ENCODE measurements around the gene OMD. TPM values are rescaled to one million over a fixed set of nuclear protein-coding genes. Genes with fewer than 3 reads are reported as not detected.

OMD gene
- total and polyA plus RNA-seq, 8 donors, result 0.47 to 8.5 (median 1.1) TPM

DNA sequence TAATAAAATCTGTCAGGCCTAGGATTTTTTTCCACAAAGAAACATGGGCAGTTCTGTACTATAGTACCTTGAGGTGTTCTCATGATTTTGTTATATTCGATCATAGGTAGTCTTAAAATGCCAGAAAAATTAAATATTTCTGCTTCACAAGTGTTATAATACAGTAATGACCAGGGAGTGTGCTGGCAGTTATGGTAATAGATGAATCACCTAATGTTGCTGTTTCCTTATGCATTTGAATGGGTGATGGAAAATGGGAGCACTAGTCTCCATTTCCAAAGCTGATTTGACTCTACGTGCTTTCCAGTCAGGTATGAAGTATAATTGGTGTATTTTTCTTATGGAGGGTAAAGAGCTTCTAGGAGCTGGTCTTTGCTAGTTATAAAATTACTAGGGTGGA, 43.7 kb downstream of the OMD start:
- no peaks in the 10 kb centered on the region for H3K27me3 ChIP-seq
- H3K27ac ChIP-seq, result no peak overlapping the region
- ATAC-seq, result no peak
- TF ChIP-seq, protein P1, sequence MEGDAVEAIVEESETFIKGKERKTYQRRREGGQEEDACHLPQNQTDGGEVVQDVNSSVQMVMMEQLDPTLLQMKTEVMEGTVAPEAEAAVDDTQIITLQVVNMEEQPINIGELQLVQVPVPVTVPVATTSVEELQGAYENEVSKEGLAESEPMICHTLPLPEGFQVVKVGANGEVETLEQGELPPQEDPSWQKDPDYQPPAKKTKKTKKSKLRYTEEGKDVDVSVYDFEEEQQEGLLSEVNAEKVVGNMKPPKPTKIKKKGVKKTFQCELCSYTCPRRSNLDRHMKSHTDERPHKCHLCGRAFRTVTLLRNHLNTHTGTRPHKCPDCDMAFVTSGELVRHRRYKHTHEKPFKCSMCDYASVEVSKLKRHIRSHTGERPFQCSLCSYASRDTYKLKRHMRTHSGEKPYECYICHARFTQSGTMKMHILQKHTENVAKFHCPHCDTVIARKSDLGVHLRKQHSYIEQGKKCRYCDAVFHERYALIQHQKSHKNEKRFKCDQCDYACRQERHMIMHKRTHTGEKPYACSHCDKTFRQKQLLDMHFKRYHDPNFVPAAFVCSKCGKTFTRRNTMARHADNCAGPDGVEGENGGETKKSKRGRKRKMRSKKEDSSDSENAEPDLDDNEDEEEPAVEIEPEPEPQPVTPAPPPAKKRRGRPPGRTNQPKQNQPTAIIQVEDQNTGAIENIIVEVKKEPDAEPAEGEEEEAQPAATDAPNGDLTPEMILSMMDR (IDR thresholded peaks at IDR 0.05), result no peak
- intact Hi-C loops (cut with DNase I), result no loop called here
- no peaks in the 10 kb centered on the region for H3K36me3 ChIP-seq
- no peaks in the 10 kb centered on the region for H3K4me1 ChIP-seq
- H3K4me3 ChIP-seq, result no peak overlapping the region
- H3K9me3 ChIP-seq, result no peaks in the 10 kb centered on the region
- no peak for DNase-seq

DNA sequence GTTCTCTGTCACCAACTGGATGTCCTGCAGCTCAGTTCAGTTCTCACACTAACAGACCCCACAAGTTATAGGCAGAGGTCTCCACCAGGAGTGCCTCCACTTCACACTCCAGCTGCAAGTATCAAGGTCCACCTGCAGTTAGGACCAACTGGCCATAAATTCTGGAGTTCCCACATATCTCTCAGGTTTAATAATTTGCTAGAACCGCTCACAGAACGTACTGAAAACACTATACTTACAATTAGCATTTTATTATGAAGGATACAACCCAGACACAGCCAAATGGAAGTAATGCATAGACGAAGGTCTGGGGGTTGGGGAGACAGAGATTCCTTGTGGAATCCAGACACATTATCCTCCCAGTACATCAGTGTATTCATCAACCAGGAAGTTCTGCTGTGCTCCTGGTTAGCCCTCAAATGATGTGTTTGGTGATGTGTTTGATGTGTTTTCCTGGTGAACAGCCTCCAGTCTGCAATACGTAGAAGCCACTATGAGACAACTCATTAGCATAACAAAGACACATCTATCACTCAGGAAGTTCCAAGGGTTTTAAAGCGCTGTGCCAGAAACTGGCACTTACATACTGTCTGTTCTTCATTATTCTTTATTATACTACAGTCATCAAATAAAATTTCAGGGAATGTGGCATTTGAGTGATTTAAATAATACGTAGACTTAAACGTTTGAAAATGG, 45.3 kb downstream of the OMD start:
- Histone ChIP-seq H3K9me3 (peaks cover 0 to 10% of the 10 kb centered on the region in 2 donors), H3K27ac (no peak overlapping the region), H3K4me1 (no peaks in the 10 kb centered on the region), H3K27me3 (no peaks in the 10 kb centered on the region), H3K4me3 (no peak overlapping the region), H3K36me3 (no peaks in the 10 kb centered on the region)
- TF ChIP-seq, protein P1 (IDR thresholded peaks at IDR 0.05), result no peak
- ATAC-seq (no peak), DNase-seq (no peak)
- intact Hi-C loops (cut with DNase I), result no loop called here

DNA sequence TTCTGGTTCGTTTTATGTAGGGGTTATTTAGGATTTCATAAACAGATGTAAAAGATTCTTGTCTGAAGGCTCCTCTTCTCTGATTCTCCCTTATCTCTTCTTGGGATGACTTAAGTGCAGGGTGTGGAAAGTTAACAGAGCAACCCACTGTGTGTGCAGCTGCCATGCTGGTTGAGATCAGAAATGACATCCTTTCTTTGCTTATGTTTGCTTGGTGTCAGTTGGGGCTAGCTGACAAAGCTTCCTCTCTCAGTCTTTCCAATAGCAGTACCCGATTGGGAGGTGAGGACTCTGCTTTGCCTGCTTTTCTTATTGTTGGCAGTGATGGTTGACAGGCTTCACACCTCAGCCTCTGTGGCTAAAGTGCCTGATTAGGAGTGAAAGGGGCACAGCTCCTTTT, 46.4 kb downstream of the OMD start:
- Histone ChIP-seq H3K4me1 (no peaks in the 10 kb centered on the region), H3K4me3 (no peak overlapping the region), H3K27me3 (no peaks in the 10 kb centered on the region), H3K36me3 (no peaks in the 10 kb centered on the region), H3K27ac (no peak overlapping the region), H3K9me3 (peaks cover 0 to 20% of the 10 kb centered on the region in 2 donors)
- ATAC-seq, result no peak
- no peak for DNase-seq
- TF ChIP-seq, protein P1 (IDR thresholded peaks at IDR 0.05), result no peak
- intact Hi-C loops (cut with DNase I), result no loop called here

DNA sequence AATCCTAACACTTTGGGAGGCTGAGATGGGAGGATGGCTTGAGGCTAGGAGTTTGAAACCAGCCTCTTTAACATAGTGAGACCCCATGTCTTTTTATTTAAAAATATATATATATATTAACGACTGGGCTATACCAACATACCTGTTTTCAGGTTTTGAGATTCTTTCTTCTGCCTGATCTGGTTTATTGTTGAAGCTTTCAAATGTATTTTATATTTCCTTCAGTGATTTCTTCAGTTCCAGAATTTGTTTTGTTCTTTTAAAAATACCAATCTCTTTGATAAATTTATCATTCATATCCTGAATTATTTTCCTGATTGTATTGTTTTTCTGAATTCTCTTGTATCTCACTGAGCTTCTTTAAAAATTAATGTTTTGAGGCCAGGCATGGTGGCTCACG, 51.1 kb downstream of the OMD start:
- Histone ChIP-seq H3K36me3 (no peaks in the 10 kb centered on the region), H3K9me3 (peaks cover 0 to 25% of the 10 kb centered on the region in 2 donors), H3K27ac (no peak overlapping the region), H3K4me1 (no peaks in the 10 kb centered on the region), H3K27me3 (no peaks in the 10 kb centered on the region), H3K4me3 (no peak overlapping the region)
- no peak for DNase-seq
- no peak for ATAC-seq
- TF ChIP-seq, protein P1 (IDR thresholded peaks at IDR 0.05), result no peak
- intact Hi-C loops (cut with DNase I), result no loop called here

DNA sequence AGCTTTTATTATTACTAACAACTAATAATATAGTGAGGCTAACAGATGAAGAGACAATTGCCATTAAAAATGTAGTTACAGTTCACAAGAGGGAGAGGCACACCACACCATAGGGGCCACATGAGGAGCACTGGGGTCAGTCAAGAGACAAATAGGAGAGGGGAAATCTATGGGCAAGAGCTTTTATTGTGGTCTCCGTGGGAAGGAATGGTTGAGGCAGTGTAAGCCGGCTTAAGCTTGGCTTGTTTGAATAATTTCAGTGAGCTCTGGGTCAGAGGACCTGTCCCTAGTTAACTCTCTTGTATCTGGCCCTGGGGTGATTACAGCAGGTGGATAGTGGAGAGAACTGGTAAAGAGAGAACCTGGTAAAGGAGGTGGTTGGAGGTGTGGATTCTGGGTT, 55.2 kb downstream of the OMD start:
- DNase-seq, result no peak
- H3K9me3 ChIP-seq, result peaks cover 0 to 15% of the 10 kb centered on the region in 2 donors
- no peak for ATAC-seq
- no peaks in the 10 kb centered on the region for H3K4me1 ChIP-seq
- no peak overlapping the region for H3K27ac ChIP-seq
- no peak overlapping the region for H3K4me3 ChIP-seq
- intact Hi-C loops (cut with DNase I), result no loop called here
- TF ChIP-seq, protein P1 (IDR thresholded peaks at IDR 0.05), result no peak
- no peaks in the 10 kb centered on the region for H3K36me3 ChIP-seq
- no peaks in the 10 kb centered on the region for H3K27me3 ChIP-seq

Other genes with a start within 250 kb of the OMD start
- gene IARS1, start 130.8 kb downstream of the OMD start, total RNA-seq, result 100 to 1,000 TPM in 1 of 2 donors, 10 to 100 TPM in 1; 84.1 to 157 TPM
- 10 to 100 TPM; 81.6 to 95.0 (median 88.9) TPM for gene IARS1, start 130.8 kb downstream of the OMD start, polyA plus RNA-seq (ENCODE audit: insufficient read length in 6 of 6)
- gene NOL8, start 99.1 kb downstream of the OMD start, total RNA-seq, result 10 to 100 TPM; 23.7 to 35.1 TPM
- 10 to 100 TPM; 47.6 to 69.3 (median 53.6) TPM for gene NOL8, start 99.1 kb downstream of the OMD start, polyA plus RNA-seq (ENCODE audit: insufficient read length in 6 of 6)
- 1 to 10 TPM; 5.0 to 8.4 TPM for gene CENPP, start 98.5 kb downstream of the OMD start, total RNA-seq
- 1 to 10 TPM; 3.2 to 9.0 (median 5.7) TPM for gene CENPP, start 98.5 kb downstream of the OMD start, polyA plus RNA-seq (ENCODE audit: insufficient read length in 6 of 6)
- 10 to 100 TPM; 11.8 to 41.2 TPM for gene OGN, start 19.9 kb downstream of the OMD start, total RNA-seq
- gene OGN, start 19.9 kb downstream of the OMD start, polyA plus RNA-seq (ENCODE audit: insufficient read length in 6 of 6), result 100 to 1,000 TPM in 5 of 6 donors, 10 to 100 TPM in 1; 88.9 to 153 (median 142) TPM
- gene ASPN, start 58.0 kb upstream of the OMD start, total RNA-seq, result 10 to 100 TPM in 1 of 2 donors, 1 to 10 TPM in 1; 2.1 to 27.5 TPM
- gene ASPN, start 58.0 kb upstream of the OMD start, polyA plus RNA-seq (ENCODE audit: insufficient read length in 6 of 6), result 1 to 10 TPM; 2.6 to 7.3 (median 5.2) TPM
- gene ECM2, start 111.5 kb upstream of the OMD start, total RNA-seq, result 10 to 100 TPM in 1 of 2 donors, 1 to 10 TPM in 1; 3.8 to 20.2 TPM
- 10 to 100 TPM; 30.9 to 51.2 (median 46.9) TPM for gene ECM2, start 111.5 kb upstream of the OMD start, polyA plus RNA-seq (ENCODE audit: insufficient read length in 6 of 6)
- 1 to 10 TPM; 6.5 to 8.0 TPM for gene IPPK, start 245.7 kb upstream of the OMD start, total RNA-seq
- gene IPPK, start 245.7 kb upstream of the OMD start, polyA plus RNA-seq (ENCODE audit: insufficient read length in 6 of 6), result 10 to 100 TPM in 3 of 6 donors, 1 to 10 TPM in 3; 7.6 to 10.8 (median 9.5) TPM

Measured in left lung (tissue), 10 donors.